ENCODE results near the gene CBX1.

CBX1 gene

GRCh38 chr17:48024149-48025039 lies 76.9 kb downstream of the CBX1 start:
- peak; percentile 36 for DNase-seq

GRCh38 chr17:48023400-48024148 lies 77.7 kb downstream of the CBX1 start:
- DNase-seq: peak; percentile 78

- no peak for DNase-seq
Observed at GRCh38 chr17:48022901-48023300, 78.4 kb downstream of the CBX1 start.

GRCh38 chr17:48021934-48022333 lies 79.3 kb downstream of the CBX1 start:
- no peak for DNase-seq
